GM18519 (cell line): ENCODE data around the gene ZNF296.

Experiments used
- ATAC-seq: cut with Tn5 transposase; IDR thresholded peaks from one replicate; pipeline ENCODE4 v1.9.1; 2021; ENCODE audit warnings: mild to moderate bottlenecking, moderate library complexity; ENCODE audit not compliant: unreplicated experiment, low FRiP score

ZNF296 gene

DNA sequence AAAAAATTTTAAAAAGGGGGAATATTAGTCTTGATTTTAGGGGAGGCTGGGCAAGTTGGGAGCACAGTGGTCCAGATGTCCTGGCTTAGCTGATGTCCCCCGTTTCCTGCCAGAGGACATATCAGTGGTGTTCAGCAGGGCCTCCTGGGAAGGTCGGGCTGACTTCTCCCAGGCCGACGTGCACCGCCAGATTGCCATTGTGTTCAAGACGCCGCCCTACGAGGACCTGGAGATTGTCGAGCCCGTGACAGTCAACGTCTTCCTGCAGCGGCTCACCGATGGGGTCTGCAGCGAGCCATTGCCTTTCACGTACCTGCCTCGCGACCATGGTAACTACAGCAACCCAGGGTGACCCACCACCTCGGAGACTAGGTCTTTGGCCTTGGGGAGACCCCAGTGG, 43.9 kb downstream of the ZNF296 start:
- no peak for ATAC-seq

DNA sequence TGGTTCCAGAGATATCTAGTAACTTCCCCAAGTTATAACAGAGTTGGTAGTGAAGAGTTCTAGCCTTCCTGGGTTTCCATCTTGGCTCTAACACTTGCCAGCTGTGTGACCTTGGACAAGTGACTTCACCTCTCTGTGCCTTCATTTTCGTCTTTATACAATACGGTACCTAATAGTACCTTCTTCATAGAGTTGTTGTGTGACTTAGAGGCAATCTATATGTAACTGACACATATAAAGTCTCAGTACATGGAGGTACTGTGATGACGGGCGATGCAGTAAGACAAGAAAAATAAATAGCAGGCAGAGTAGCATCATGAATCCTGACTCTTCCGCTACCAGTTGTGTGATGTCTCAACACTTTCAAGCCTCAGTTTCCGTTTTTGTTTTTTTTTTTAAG, 45.5 kb downstream of the ZNF296 start:
- no peak for ATAC-seq

DNA sequence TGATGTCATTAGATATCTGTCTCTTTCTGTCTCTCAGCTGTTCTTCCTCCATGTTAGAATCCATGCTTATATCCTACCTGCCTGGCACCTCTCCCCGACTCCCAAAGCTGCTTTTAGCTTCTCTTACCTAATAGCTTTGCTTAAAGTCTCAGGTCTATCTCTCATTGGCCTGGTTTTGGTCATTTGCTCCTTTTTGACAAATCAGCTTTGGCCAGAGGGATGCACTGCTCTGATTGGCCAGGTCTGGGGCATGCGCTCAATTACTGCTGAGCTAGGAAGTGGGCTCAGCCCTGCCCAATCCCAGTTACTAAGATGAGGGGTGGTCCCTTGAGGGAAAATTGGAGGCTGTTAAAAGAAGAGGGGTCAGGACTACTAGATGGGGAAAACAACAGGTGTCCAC, 48.9 kb downstream of the ZNF296 start:
- ATAC-seq = no peak

DNA sequence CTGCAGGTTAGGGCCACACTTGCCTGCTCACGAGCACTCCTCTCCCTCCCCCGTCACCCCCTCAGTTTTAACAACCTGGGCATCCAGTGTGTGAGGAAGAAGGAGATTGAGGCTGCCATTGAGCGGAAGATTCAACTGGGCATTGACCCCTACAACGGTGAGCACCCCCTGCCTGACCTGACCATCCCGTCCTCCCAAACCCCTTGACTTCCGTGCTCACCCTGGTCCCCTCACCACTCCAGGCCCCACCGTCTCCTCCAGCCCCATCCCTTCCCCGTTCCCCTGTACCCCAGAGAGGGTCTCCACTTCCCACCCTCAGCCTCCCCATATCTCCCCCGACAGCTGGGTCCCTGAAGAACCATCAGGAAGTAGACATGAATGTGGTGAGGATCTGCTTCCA, 51.0 kb downstream of the ZNF296 start:
- no peak for ATAC-seq

DNA sequence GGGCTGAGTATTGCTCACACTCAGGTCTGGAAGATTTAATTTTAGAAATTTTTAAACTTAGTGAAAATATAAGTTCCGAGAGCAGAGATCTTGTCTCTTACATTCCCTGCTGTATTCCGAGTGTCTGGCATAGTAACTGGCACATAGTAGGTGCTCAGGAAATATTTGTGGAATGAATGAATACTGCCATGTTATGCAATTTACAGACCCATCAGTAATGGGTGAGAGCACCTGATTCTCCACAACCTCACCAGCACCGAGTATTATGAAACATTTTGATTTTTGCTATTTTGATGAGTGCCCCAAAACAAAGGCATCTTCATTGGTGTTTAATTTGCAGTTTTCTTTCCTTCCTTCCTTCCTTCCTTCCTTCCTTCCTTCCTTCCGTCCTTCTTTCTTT, 53.2 kb downstream of the ZNF296 start:
- no peak for ATAC-seq

DNA sequence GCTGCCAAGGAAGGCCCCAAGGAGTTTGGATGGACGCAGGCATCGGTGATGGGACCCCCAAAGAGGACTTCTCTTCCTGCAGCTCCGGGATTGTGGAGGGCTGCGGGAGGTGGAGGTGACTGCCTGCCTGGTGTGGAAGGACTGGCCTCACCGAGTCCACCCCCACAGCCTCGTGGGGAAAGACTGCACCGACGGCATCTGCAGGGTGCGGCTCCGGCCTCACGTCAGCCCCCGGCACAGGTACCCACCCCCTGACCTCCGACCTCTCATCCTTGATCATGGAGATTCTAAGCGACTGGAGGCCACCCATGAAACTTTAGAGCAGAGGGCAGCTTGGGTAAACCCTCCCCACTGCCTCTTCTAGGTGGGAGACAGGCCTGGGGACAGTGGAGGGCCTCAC, 54.3 kb downstream of the ZNF296 start:
- ATAC-seq = no peak
